ENCODE measurements around the gene MRPS24. TPM values are rescaled to one million over a fixed set of nuclear protein-coding genes. Genes with fewer than 3 reads are reported as not detected.

Gene MRPS24
- total RNA-seq, 1 donor from 2014 or later, result 54.6 TPM

DNA sequence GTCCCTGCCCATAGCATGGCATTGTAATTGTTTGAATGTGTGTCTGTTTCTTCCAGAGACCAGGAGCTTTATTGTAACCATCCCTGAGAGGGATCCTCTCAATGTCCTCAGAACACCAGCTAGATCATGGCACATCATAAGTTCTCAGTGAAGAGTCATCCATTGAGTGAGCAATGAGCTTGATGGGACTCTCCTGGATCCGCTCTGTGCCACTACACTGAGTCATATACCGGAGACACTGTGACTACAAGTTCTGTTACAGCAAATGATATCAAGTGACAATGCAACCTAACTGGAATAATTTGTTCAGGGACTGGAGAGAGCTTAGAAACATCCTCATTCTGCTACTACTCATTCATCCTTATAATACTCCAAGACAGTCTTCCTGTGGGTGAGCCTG lies 25.1 kb downstream of the MRPS24 start:
- TF ChIP-seq EZH2 (IDR thresholded peaks at IDR 0.05) (no peak), EZH2phosphoT487 (IDR thresholded peaks at IDR 0.05) (no peak), CTCF (IDR thresholded peaks at IDR 0.05) (no peak)
- H3K4me1 ChIP-seq, result no peaks in the 10 kb centered on the region
- H3K27me3 Mint-ChIP-seq (ENCODE audit: insufficient read depth, low read depth), result no peaks in the 10 kb centered on the region
- no peak overlapping the region for H3K4me3 Mint-ChIP-seq
- H3K27ac ChIP-seq, result no peak overlapping the region
- no peak for DNase-seq (ENCODE audit: low spot score)
- no peak overlapping the region for H3K4me3 ChIP-seq
- H3F3A ChIP-seq (ENCODE audit: low read depth), result no peaks in the 10 kb centered on the region
- H3K27me3 ChIP-seq, result no peaks in the 10 kb centered on the region
- H3K9me3 Mint-ChIP-seq, result no peaks in the 10 kb centered on the region
- H3K36me3 Mint-ChIP-seq, result no peaks in the 10 kb centered on the region
- H3K9ac ChIP-seq, result no peak overlapping the region
- no peak overlapping the region for H2AFZ ChIP-seq (replicated peaks)
- no peaks in the 10 kb centered on the region for H3K79me2 ChIP-seq (ENCODE audit: low read depth)
- no peaks in the 10 kb centered on the region for H3K4me1 Mint-ChIP-seq
- H3K4me2 ChIP-seq, result no peak overlapping the region
- H3K27ac Mint-ChIP-seq, result no peak overlapping the region
- no peaks in the 10 kb centered on the region for H3K9me3 ChIP-seq (ENCODE audit: low read depth)
- H3K36me3 ChIP-seq, result no peaks in the 10 kb centered on the region
- H4K20me1 ChIP-seq (ENCODE audit: low read depth), result no peaks in the 10 kb centered on the region

GRCh38 chr7:43843296-43843695 lies 26.0 kb downstream of the MRPS24 start:
- Mint-ChIP-seq H3K27me3 (ENCODE audit: insufficient read depth, low read depth) (no peaks in the 10 kb centered on the region), H3K4me1 (peaks cover 3% of the 10 kb centered on the region), H3K4me3 (no peak overlapping the region), H3K9me3 (no peaks in the 10 kb centered on the region), H3K36me3 (no peaks in the 10 kb centered on the region), H3K27ac (no peak overlapping the region)
- Histone ChIP-seq H3K4me1 (no peaks in the 10 kb centered on the region), H2AFZ (replicated peaks) (no peak overlapping the region), H3F3A (ENCODE audit: low read depth) (no peaks in the 10 kb centered on the region), H3K36me3 (no peaks in the 10 kb centered on the region), H3K27ac (no peak overlapping the region), H3K27me3 (no peaks in the 10 kb centered on the region), H3K4me3 (no peak overlapping the region), H4K20me1 (ENCODE audit: low read depth) (no peaks in the 10 kb centered on the region), H3K4me2 (no peak overlapping the region), H3K79me2 (ENCODE audit: low read depth) (no peaks in the 10 kb centered on the region), H3K9ac (no peak overlapping the region), H3K9me3 (ENCODE audit: low read depth) (no peaks in the 10 kb centered on the region)
- no peak for DNase-seq (ENCODE audit: low spot score)
- TF ChIP-seq EZH2 (IDR thresholded peaks at IDR 0.05) (no peak), EZH2phosphoT487 (IDR thresholded peaks at IDR 0.05) (no peak), CTCF (IDR thresholded peaks at IDR 0.05) (no peak)

GRCh38 chr7:43838201-43838658 lies 31.1 kb downstream of the MRPS24 start:
- H3K27ac ChIP-seq, result no peak overlapping the region
- H3K9me3 ChIP-seq (ENCODE audit: low read depth), result no peaks in the 10 kb centered on the region
- H3K79me2 ChIP-seq (ENCODE audit: low read depth), result no peaks in the 10 kb centered on the region
- no peaks in the 10 kb centered on the region for H3K27me3 ChIP-seq
- no peaks in the 10 kb centered on the region for H3F3A ChIP-seq (ENCODE audit: low read depth)
- H3K4me1 ChIP-seq, result no peaks in the 10 kb centered on the region
- no peak for DNase-seq (ENCODE audit: low spot score)
- no peaks in the 10 kb centered on the region for H3K27me3 Mint-ChIP-seq (ENCODE audit: insufficient read depth, low read depth)
- H3K4me3 ChIP-seq, result no peak overlapping the region
- H3K27ac Mint-ChIP-seq, result no peak overlapping the region
- H3K4me1 Mint-ChIP-seq, result peaks cover 3% of the 10 kb centered on the region
- H3K9ac ChIP-seq, result no peak overlapping the region
- no peaks in the 10 kb centered on the region for H3K36me3 ChIP-seq
- peak overlapping the region; percentile 66 for H3K4me2 ChIP-seq
- H2AFZ ChIP-seq (replicated peaks), result peak overlapping the region; percentile 93
- no peaks in the 10 kb centered on the region for H3K9me3 Mint-ChIP-seq
- H4K20me1 ChIP-seq (ENCODE audit: low read depth), result no peaks in the 10 kb centered on the region
- TF ChIP-seq CTCF (IDR thresholded peaks at IDR 0.05) (no peak), EZH2 (IDR thresholded peaks at IDR 0.05) (no peak), EZH2phosphoT487 (IDR thresholded peaks at IDR 0.05) (no peak)
- H3K36me3 Mint-ChIP-seq, result no peaks in the 10 kb centered on the region
- H3K4me3 Mint-ChIP-seq, result no peak overlapping the region

All from neural progenitor cell (in vitro differentiated cells).